Stimulated activated CD4-positive, alpha-beta T cell treated with anti-CD3 and anti-CD28 coated beads, Interleukin-4, amount 100 ng/mL, for 4 hours (primary cell): ENCODE measurements around the gene CSNK2A1.

Source experiments
- DNase-seq, 2 experiments: peaks; one replicate each; pipeline ENCODE4 v3.0.0-alpha.2; 2020

Gene CSNK2A1

GRCh38 chr20:563187-563586 lies 19.6 kb upstream of the CSNK2A1 start:
- DNase-seq: no peak

GRCh38 chr20:562232-562897 lies 18.8 kb upstream of the CSNK2A1 start:
- DNase-seq: no peak

- DNase-seq: peak; percentile 18 to 35
These were observed 18.0 kb upstream of the CSNK2A1 start for GRCh38 chr20:561437-562231.

GRCh38 chr20:560680-561079 lies 17.1 kb upstream of the CSNK2A1 start:
- DNase-seq: no peak

GRCh38 chr20:558117-558516 lies 14.5 kb upstream of the CSNK2A1 start:
- DNase-seq: no peak

DNA sequence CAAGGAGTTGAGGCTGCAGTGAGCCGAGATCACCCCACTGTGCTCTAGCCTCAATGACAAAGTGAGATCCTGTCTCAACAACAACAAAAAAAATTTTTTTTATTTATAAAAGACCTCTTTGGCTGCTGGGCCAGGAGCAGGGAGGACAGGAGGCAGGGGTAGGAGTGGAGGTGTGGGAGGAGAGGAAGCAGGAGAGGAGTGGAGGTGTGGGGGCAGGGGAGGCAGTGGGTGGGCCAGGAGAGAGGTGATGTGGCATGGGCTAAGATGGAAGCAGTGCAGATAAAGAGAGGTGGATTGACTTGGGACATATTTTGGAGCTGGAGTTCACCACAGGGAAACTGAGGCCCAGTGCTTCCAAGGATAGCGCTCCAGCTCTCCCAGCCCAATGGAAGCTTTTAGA lies 13.4 kb upstream of the CSNK2A1 start:
- DNase-seq: no peak

- DNase-seq: no peak
These were observed 12.4 kb upstream of the CSNK2A1 start for GRCh38 chr20:555976-556385.

GRCh38 chr20:550611-551010 lies 7.0 kb upstream of the CSNK2A1 start:
- no peak for DNase-seq

DNA sequence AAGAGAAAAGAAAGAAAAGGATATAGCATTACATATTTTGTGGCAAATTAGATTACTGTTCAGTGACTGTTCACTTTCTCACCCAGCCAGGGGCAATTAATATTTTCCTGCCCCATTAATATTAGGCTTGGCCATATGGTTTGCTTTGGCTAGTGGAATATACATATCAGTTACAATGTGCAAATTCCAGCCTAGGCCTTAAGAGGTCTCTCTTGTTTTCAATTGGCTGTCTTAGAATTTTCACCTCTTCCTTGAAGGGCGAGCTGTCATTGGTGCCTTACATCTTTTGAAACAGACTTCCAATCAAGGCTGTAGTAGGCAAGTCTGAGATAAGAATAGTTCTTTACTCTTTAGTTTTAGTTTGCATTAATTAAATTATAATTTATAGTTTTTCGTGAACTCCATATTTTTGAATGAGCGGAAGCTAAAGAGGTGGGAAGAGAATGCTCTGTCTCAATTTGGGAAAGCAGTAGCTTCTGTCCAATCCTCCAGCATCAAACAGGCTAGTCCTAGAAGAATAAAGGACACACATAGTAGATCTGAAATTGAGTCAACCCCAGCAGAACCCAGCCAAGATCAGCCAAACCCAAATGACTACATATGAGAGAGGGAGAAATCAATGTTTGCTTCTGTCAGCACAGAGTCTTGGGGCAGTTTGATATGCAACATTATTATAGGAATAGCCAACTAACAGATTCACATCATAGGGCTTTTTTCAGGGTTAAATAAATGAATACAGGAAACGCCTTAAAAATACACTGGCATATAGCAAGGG lies 6.3 kb upstream of the CSNK2A1 start:
- no peak for DNase-seq

DNA sequence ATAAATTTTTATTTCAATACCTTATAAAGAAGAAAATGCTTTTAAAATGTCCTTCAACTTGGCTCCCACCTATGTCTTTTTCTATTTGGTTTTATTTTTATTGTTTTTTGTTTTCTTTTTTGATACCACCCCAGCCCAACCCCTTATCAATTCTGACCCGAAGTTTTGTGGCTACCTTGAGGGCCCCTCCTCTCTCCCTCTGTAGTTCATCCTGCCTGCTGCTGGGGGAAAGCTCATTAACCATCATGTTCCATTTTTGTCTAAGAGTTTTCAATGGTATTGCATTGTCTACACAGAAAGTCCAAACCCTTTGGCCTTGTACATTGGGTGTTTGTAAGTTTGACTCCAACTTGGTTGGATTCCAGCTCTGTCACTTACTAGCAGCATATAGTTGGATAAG lies 5.3 kb upstream of the CSNK2A1 start:
- DNase-seq: no peak

GRCh38 chr20:547394-547793 lies 3.8 kb upstream of the CSNK2A1 start:
- no peak for DNase-seq

DNA sequence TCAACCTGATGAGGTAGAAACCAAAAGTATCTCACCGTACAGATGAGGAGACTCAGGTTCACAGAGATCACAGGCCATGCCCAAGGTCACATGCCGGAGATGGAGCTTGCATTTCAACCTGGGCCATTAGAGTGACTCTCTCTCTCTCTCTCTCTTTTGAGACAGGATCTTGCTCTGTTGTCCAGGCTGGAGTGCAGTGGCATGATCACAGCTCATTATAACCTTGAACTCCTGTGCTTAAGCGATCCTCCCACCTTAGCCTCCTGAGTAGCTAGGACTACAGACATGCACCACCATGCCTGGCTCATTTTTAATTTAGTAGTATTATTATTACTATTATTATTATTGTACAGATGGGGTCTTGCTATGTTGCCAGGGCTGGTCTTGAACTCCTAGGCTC lies 2.8 kb upstream of the CSNK2A1 start:
- no peak for DNase-seq

DNA sequence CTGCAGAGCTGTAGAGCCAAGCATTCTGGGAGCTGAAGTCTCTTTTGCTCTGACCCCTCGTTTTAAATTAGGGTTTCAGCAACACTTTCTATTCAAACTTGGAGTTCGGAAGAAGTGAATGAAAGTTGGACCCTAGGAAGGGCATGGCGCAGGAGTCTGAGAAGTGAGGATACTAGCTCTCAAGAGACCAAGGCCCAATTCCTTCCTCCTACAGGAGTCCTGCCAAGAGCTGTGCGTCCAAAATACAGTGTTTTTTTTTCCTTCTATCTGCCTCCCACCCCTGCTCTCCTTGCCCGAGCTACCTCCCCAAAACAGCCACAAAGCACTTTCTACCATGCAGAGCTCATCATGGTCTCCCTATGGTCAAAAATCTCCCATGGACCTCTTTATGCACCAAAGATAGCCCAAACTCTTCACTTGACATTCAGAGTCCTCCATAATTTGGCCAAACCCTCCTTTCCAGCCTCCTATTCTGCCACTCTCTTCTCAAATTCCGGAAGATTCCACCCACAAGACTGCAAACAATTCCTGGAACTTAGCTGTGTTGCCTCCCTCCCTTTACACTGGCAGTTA lies 649 bp upstream of the CSNK2A1 start:
- DNase-seq: no peak

- peak; percentile 8 to 30 for DNase-seq
These were observed 717 bp downstream of the CSNK2A1 start for GRCh38 chr20:542777-543368.

DNA sequence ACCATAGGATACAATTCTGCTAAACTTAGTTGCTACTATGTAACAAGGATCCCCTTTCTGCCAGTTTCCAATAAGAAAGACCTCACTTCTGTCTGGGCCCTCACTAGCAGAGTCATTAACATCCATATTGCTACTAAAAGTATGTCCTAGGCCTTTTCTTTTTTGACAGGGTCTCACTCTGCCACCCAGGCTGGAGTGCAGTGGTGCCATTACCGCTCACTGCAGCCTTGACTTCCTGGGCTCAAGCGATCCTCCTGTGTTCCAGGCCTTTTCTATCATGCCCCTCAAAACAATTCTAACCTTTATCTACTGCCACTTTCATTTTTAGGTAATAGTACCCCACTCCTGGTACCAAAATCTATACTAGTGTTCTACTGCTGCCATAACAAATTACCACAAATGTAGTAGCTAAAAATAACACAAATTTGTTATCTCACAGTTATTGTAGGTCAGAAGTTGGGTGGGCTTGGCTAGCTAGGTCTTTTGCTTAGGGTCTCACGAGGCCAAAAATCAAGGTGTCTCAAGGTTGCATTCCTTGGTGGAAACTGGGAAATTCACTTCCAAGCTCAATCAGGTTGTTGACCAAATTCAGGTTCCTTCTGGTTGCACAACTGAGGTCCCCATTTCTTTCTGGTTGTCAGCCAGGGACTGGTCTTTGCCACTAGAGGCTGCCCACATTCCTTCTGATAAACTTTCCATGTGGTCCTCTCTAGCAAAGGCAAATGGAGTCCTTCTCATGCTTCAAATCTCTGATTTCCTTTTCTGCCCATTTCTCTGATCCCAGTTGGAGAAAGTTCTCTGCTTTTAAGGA lies 3.0 kb downstream of the CSNK2A1 start:
- DNase-seq: no peak

DNA sequence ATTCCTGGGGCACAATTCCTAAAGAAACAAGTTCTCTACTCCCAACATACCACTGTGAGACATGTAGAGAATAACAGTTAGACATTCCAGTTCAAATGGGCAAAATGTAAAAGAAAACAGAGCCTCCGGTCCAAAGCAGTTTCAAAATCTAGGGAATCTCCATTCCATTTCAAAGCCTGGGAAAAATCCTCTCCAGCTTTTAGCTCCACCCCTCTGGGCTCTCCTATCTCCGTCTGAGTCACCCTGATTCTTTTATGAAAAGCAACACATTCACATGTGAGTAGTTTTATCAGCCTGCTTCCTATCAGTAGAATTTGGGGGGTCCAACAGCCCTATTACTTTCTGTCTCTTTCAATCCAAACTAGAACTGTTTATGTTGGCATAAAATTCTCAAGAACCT lies 3.7 kb downstream of the CSNK2A1 start:
- no peak for DNase-seq

DNA sequence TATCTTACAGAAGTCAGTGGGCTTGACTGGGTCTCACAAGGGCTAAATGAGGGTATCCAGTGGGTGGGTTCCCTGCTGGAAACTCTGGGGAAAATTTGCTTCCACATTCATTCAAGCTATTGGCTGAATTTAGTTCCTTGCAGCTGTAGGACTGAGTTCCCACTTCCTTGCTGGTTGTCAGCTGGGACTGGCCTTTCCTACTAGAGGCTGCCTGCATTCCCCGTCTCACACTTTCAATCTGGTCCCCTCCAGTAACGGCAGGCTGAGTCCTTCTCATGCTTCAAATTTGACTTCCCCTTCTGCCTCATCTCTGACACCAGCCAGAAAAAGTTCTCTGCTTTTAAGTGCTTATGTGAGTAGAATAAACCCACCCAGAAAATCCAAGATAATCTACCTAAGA lies 4.4 kb downstream of the CSNK2A1 start:
- no peak for DNase-seq

GRCh38 chr20:537983-538382 lies 5.6 kb downstream of the CSNK2A1 start:
- no peak for DNase-seq

DNA sequence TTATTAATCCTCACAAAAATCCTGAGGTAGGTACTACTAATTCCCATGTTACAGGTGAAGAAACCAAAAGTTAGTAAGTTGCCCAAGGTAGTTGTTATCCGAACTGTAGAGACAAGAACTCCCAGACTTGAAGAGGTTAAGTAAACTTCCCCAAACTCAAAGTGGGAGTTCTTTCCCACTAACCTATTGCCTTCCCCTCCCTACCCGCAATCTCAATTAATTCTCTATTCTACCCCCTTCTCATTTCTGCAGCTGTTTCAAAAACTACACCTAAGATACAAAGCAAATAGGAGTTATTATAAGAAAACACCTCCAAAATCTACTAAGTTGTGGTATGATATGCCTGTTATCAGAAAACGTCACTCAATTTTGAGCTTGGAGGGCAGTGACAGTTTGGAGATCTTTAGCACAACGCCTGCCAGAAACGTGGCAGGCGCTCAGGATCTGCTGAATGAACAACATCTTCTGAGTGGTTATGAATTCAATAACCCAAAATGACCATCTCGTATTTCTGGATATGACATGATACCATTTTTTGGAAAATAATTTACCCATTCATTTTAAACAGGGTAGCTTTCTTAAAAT lies 7.1 kb downstream of the CSNK2A1 start:
- no peak for DNase-seq

GRCh38 chr20:535958-536357 lies 7.6 kb downstream of the CSNK2A1 start:
- no peak for DNase-seq

DNA sequence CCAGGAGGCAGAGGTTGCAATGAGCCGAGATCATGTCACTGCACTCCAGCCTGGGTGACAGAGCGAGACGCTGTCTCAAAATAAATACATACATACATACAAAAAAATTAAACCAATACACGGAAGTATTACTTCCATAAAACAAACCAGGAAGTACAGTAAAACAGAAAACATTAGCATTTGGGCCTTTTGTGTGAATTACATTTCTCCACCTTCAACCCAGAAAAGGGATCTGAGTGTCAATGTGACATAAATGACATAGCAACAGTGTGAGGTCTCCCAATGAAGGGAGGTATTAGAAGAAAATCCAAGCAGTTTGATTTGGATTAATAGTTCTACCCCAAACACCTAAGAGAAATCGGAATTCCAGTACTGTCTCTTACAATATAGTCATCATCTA lies 10.1 kb downstream of the CSNK2A1 start:
- no peak for DNase-seq

DNA sequence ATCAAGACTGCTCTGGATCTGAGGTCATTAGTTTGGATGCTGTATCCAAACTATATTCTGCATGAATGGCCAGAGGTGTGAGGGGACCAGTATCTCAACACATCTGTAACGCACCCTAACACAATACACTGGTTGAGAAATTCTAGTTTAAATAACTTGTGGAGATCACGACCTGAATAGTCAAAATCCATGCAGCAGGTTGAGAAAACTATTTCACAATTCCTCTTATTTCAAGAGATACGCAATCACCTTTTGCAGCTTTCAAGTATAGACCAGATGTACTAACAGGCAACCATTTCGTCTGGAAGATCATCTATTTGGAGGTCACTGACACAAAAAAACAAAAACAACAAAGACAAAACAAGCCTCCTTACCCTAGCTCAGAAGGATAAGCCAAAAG lies 11.1 kb downstream of the CSNK2A1 start:
- no peak for DNase-seq
